ENCODE measurements around the gene PHF21B. TPM values are rescaled to one million over a fixed set of nuclear protein-coding genes. Genes with fewer than 3 reads are reported as not detected.
"Not testable (repeated sequence)": the region's sequence is repeated elsewhere in the genome, so short reads cannot be mapped to it uniquely, and the experiment has no call there.

The PHF21B gene
- total RNA-seq, 2 donors from 2014 or later: 0.07 TPM; not detected in 1

- no peak overlapping the region for H3K27ac Mint-ChIP-seq
- H3K36me3 Mint-ChIP-seq: no peaks in the 10 kb centered on the region
- ATAC-seq (no peak), DNase-seq (ENCODE audit: low spot score in 2 of 2) (no peak)
- peaks cover 6 to 7% of the 10 kb centered on the region in 2 donors for H3K9me3 Mint-ChIP-seq
Measured at GRCh38 chr22:44982445-44982844, 27.4 kb downstream of the PHF21B start.

GRCh38 chr22:44981857-44982256, 27.9 kb downstream of the PHF21B start:
- Mint-ChIP-seq H3K9me3 (peaks cover 6 to 7% of the 10 kb centered on the region in 2 donors), H3K36me3 (no peaks in the 10 kb centered on the region), H3K27ac (no peak overlapping the region)
- DNase-seq (ENCODE audit: low spot score in 2 of 2): no peak
- no peak for ATAC-seq

- H3K36me3 Mint-ChIP-seq: no peaks in the 10 kb centered on the region
- no peak for ATAC-seq
- H3K27ac Mint-ChIP-seq: no peak overlapping the region
- no peak for DNase-seq (ENCODE audit: low spot score in 2 of 2)
- H3K9me3 Mint-ChIP-seq: peaks cover 5% of the 10 kb centered on the region in 2 donors
Measured at GRCh38 chr22:44979154-44979553, 30.7 kb downstream of the PHF21B start.

DNA sequence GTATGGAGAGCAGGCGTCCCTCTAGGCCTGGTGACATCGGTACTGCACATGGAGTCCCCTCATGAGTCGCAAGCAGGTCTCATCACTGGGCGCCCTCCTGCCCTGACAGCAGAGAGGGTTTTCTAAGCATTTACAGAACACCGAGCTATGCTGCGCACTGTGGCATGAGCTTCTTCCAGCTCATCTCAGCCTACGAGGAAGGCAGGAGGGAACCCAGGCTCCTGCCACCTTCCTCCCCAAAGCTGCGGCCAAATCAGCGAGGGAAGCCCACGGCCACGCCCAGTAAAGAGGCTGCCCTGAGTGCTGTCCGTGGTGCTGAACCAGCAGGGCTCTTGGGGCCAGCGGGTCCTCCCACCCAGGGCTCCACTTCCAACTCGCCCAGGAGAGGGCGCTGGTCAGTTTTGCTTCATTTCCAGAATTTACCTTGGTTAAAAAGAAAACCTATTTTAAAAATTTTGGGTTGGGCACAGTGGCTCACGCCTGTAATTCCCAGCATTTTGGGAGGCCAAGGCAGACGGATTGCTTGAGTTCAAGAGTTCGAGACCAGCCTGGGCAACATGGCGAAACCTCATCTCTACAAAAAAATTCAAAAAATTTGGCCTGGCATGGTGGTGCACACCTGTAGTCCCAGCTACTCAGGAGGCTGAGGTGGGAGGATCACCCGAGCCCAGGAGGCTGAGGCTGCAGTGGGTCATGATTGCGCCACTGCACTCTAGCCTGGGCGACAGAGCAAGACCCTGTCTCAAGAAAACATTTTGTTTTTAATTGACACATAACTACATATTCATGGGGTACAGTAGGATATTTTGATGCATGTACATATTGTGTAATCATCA, 34.2 kb downstream of the PHF21B start:
- DNase-seq (ENCODE audit: low spot score in 2 of 2) (peak in 1 of 2 donors; percentile 92), ATAC-seq (peak; percentile 84 to 98)
- Mint-ChIP-seq H3K27ac (no peak overlapping the region), H3K36me3 (no peaks in the 10 kb centered on the region), H3K9me3 (no peaks in the 10 kb centered on the region)

- ATAC-seq: no peak
- Mint-ChIP-seq H3K9me3 (no peaks in the 10 kb centered on the region), H3K27ac (no peak overlapping the region), H3K36me3 (no peaks in the 10 kb centered on the region)
- DNase-seq (ENCODE audit: low spot score in 2 of 2): no peak
Measured at GRCh38 chr22:44974454-44974853, 35.4 kb downstream of the PHF21B start.

GRCh38 chr22:44973829-44974228, 36.0 kb downstream of the PHF21B start:
- ATAC-seq (no peak), DNase-seq (ENCODE audit: low spot score in 2 of 2) (no peak)
- H3K9me3 Mint-ChIP-seq: no peaks in the 10 kb centered on the region
- no peak overlapping the region for H3K27ac Mint-ChIP-seq
- no peaks in the 10 kb centered on the region for H3K36me3 Mint-ChIP-seq

GRCh38 chr22:44972363-44973083, 37.3 kb downstream of the PHF21B start:
- DNase-seq (ENCODE audit: low spot score in 2 of 2): no peak
- peak overlapping the region in 1 of 2 donors; percentile 30 for H3K27ac Mint-ChIP-seq
- no peaks in the 10 kb centered on the region for H3K9me3 Mint-ChIP-seq

GRCh38 chr22:44971651-44972362, 38.0 kb downstream of the PHF21B start:
- H3K36me3 Mint-ChIP-seq: no peaks in the 10 kb centered on the region
- no peaks in the 10 kb centered on the region for H3K9me3 Mint-ChIP-seq
- DNase-seq (ENCODE audit: low spot score in 2 of 2) (no peak), ATAC-seq (peak; percentile 11 to 31)
- H3K27ac Mint-ChIP-seq: peak overlapping the region in 1 of 2 donors; percentile 30

More at GRCh38 chr22:44972363-44973083, 37.3 kb downstream of the PHF21B start:
- no peaks in the 10 kb centered on the region for H3K36me3 Mint-ChIP-seq
- peak; percentile 34 to 53 for ATAC-seq

- ATAC-seq: no peak
- Mint-ChIP-seq H3K9me3 (no peaks in the 10 kb centered on the region), H3K36me3 (no peaks in the 10 kb centered on the region), H3K27ac (no peak overlapping the region)
- DNase-seq (ENCODE audit: low spot score in 2 of 2): no peak
Measured at GRCh38 chr22:44970291-44970690, 39.5 kb downstream of the PHF21B start.

GRCh38 chr22:44969817-44970216, 40.0 kb downstream of the PHF21B start:
- H3K27ac Mint-ChIP-seq: no peak overlapping the region
- DNase-seq (ENCODE audit: low spot score in 2 of 2) (no peak), ATAC-seq (no peak)
- no peaks in the 10 kb centered on the region for H3K9me3 Mint-ChIP-seq
- no peaks in the 10 kb centered on the region for H3K36me3 Mint-ChIP-seq

DNA sequence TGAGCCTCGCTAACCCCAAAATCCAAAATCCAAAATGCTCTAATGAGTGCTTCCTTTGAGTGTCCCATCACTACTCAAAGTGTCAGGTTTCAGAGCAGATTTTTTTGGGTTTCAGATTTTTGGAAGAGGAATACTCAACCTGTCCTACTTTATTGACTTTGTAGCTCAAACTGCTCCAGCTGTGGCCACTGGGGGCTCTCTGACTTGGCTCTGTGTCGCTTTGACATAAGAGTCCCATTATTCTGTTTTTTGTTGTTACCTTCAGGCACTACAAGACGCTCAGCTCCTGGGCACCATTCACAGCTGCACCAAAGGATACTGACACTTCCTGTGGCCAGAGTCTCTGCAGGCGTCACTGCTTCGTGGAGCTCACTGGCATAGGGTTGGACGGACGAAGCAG, 41.1 kb downstream of the PHF21B start:
- H3K9me3 Mint-ChIP-seq: no peaks in the 10 kb centered on the region
- H3K36me3 Mint-ChIP-seq: no peaks in the 10 kb centered on the region
- DNase-seq (ENCODE audit: low spot score in 2 of 2): no peak
- no peak for ATAC-seq
- H3K27ac Mint-ChIP-seq: no peak overlapping the region

GRCh38 chr22:44965171-44965570, 44.6 kb downstream of the PHF21B start:
- no peaks in the 10 kb centered on the region for H3K36me3 Mint-ChIP-seq
- no peak overlapping the region for H3K27ac Mint-ChIP-seq
- no peaks in the 10 kb centered on the region for H3K9me3 Mint-ChIP-seq
- DNase-seq (ENCODE audit: low spot score in 2 of 2): no peak
- no peak for ATAC-seq

DNA sequence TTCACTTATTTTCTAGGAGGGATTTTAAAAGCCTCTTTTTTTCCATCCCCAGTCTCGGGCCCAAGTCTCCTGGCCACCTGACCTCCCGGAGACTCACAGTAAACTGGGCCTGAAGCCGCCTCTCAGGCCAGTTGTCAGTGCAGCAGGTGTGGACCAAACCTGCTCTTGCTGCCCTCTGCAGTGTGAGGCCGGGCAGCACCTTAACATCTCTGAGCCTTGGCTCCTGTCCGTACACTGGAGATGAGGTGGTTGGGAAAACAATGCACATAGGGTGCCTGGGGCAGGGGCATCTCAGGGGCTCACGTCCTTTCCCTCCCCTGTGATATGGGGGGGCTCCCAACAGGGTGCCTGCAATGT, 45.1 kb downstream of the PHF21B start:
- ATAC-seq (no peak), DNase-seq (ENCODE audit: low spot score in 2 of 2) (no peak)
- no peaks in the 10 kb centered on the region for H3K36me3 Mint-ChIP-seq
- H3K27ac Mint-ChIP-seq: no peak overlapping the region
- no peaks in the 10 kb centered on the region for H3K9me3 Mint-ChIP-seq

GRCh38 chr22:44963832-44964721, 45.7 kb downstream of the PHF21B start:
- no peak for DNase-seq (ENCODE audit: low spot score in 2 of 2)
- H3K9me3 Mint-ChIP-seq: no peaks in the 10 kb centered on the region
- no peak for ATAC-seq
- H3K36me3 Mint-ChIP-seq: no peaks in the 10 kb centered on the region
- H3K27ac Mint-ChIP-seq: no peak overlapping the region

GRCh38 chr22:44962741-44963454, 46.9 kb downstream of the PHF21B start:
- DNase-seq (ENCODE audit: low spot score in 2 of 2): no peak
- no peak overlapping the region for H3K27ac Mint-ChIP-seq
- H3K36me3 Mint-ChIP-seq: no peaks in the 10 kb centered on the region
- ATAC-seq: no peak
- no peaks in the 10 kb centered on the region for H3K9me3 Mint-ChIP-seq

DNA sequence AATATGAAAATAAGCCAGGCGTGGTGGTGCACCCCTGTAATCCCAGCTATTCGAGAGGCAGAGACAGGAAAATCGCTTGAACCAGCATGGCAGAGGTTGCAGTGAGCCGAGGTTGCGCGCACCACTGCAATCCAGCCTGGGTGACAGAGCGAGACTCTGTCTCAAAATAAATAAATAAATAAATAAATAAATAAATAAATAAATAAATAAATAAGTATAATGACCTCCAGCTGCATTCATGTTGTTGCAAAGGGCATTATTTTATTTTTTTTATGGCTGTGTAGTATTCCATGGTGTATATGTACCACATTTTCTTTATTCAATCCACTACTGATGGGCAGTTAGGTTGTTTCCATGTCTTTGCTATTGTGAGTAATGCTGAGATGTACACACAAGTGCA, 48.1 kb downstream of the PHF21B start:
- not testable (repeated sequence) for ATAC-seq; H3K36me3 Mint-ChIP-seq; H3K9me3 Mint-ChIP-seq; H3K27ac Mint-ChIP-seq; DNase-seq (ENCODE audit: low spot score in 2 of 2)
